Brain microvascular endothelial cell (primary cell): ENCODE results near the gene TRMT112.
A peak's percentile ranks its signal among the peaks of the same experiment; 100 is the strongest.

Source experiments
- DNase-seq: peaks from one replicate; pipeline ENCODE4 v3.0.0-alpha.2; 2020
- H3K27ac ChIP-seq: fragments of 250-450 bp; sonication (Bioruptor Pico); 2 replicates; pipeline ENCODE4 v1.5.1; 2020; ENCODE audit warnings: mild to moderate bottlenecking, moderate library complexity
- H3K27me3 ChIP-seq: fragments of 250-450 bp; sonication (Bioruptor Pico); replicated peaks from 2 replicates; pipeline ENCODE4 v1.5.1; 2020; ENCODE audit warnings: mild to moderate bottlenecking
- H3K36me3 ChIP-seq: fragments of 250-450 bp; sonication (Bioruptor Pico); replicated peaks from 2 replicates; pipeline ENCODE4 v1.5.1; 2020; ENCODE audit warnings: mild to moderate bottlenecking
- H3K4me3 ChIP-seq: 2 replicates; pipeline ENCODE4 v1.5.1; 2011; ENCODE audit warnings: low read depth, mild to moderate bottlenecking, control low read depth, low read length, moderate library complexity
- in situ Hi-C: cut with HindIII; loops from 2 replicates; pipeline ENCODE4 v1.10.0; 2017; ENCODE audit warnings: low sequenced_read_pairs, low pct_ligation_motif_present
- TF ChIP-seq, protein P1 (sequence below): IDR thresholded peaks from 2 replicates; pipeline ENCODE4 v1.5.1; 2011; ENCODE audit warnings: low read depth, mild to moderate bottlenecking, moderate library complexity, low read length, control low read depth, inconsistent platforms; ENCODE audit errors: missing control alignments

TRMT112 gene

DNA sequence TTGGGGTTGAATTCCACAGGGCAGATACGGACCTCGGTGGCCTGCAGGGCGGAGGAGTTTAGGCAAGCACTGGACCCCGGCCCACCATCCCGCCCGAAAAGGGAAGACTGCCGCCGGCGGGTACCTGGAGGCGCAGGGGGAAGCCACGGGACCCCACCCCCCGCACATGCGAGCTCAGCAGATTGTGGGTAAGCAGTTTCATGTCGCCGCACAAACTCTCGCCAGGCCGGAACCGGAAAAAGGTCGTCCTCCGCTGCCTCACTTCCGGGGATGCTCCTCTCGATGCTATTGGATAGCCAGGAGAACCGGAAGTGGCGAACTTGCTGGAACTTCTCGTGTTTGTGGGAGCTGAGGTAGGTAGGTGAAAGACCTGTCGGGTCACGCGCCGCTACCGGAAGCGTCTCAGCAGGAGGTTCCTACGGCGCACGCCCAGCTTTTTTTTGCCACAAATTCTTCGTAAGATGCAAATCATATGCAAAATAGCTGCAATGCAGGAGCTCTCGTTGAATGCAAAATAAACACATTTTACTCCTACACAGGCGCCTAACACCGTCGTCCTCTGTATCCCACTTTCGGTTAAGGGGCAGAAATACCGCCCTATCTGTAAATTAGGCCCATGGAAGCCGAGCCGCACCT lies at the start of gene TRMT112:
TSS of gene TRMT112 (minus strand) at position 235 of the 636 bp plus-strand sequence. CDS start at position 202, 33 bp downstream.
- TF ChIP-seq, protein P1, sequence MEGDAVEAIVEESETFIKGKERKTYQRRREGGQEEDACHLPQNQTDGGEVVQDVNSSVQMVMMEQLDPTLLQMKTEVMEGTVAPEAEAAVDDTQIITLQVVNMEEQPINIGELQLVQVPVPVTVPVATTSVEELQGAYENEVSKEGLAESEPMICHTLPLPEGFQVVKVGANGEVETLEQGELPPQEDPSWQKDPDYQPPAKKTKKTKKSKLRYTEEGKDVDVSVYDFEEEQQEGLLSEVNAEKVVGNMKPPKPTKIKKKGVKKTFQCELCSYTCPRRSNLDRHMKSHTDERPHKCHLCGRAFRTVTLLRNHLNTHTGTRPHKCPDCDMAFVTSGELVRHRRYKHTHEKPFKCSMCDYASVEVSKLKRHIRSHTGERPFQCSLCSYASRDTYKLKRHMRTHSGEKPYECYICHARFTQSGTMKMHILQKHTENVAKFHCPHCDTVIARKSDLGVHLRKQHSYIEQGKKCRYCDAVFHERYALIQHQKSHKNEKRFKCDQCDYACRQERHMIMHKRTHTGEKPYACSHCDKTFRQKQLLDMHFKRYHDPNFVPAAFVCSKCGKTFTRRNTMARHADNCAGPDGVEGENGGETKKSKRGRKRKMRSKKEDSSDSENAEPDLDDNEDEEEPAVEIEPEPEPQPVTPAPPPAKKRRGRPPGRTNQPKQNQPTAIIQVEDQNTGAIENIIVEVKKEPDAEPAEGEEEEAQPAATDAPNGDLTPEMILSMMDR = no peak
- H3K36me3 ChIP-seq = peaks cover 30% of the 10 kb centered on the region
- in situ Hi-C loops = no loop called here

DNA sequence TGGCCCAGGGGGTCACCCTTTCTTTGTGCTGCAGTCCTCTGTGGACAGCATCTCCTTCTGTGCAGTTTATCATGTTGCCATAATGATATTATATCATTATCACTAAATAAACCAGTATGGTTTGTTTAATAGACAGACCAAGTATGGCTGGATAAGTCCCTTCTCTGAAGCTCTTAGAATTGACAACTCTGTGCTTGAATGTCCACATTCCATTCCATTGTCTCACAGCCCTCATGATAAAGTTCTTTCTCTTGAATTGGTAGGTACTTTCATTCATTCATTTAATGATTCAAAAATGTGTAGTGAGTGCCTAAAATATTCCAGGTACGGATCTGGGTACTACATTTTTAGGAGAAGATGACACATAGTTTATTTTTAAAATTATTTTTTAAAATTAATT lies 49.4 kb upstream of the TRMT112 start:
- DNase-seq = no peak
- H3K27ac ChIP-seq = no peak overlapping the region
- in situ Hi-C loops = no loop called here
- TF ChIP-seq, protein P1 = no peak
- H3K4me3 ChIP-seq = no peak overlapping the region
- no peaks in the 10 kb centered on the region for H3K27me3 ChIP-seq
- H3K36me3 ChIP-seq = peaks cover 64% of the 10 kb centered on the region

More for the DNA sequence above, at the start of gene TRMT112:
- Histone ChIP-seq H3K27ac (peak within 1 kb of the TSS; percentile 94), H3K27me3 (no peaks in the 10 kb centered on the region), H3K4me3 (peak within 1 kb of the TSS; percentile 94)
- peak; percentile 95 for DNase-seq

DNA sequence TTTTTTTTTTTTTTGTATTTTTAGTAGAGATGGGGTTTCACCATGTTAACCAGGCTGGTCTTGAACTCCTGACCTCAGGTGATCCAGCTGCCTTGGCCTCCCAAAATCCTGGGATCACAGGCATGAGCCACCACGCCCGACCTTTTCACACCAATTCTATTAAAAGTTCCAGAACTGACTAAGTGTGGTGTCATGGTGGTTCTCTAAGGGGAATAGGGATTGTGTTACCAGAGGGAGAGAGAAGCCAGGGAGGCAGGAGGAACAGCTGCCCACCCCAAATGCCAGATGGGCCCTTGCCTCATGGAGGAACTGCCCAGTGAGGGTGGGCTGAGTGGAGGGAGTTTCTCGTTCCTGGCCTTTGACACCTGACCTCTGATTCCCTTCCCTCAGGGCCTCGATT lies 47.6 kb upstream of the TRMT112 start:
- DNase-seq = no peak
- no peak overlapping the region for H3K4me3 ChIP-seq
- TF ChIP-seq, protein P1 = no peak
- in situ Hi-C loops = no loop called here
- H3K27me3 ChIP-seq = no peaks in the 10 kb centered on the region
- H3K27ac ChIP-seq = no peak overlapping the region
- peaks cover 58% of the 10 kb centered on the region for H3K36me3 ChIP-seq

DNA sequence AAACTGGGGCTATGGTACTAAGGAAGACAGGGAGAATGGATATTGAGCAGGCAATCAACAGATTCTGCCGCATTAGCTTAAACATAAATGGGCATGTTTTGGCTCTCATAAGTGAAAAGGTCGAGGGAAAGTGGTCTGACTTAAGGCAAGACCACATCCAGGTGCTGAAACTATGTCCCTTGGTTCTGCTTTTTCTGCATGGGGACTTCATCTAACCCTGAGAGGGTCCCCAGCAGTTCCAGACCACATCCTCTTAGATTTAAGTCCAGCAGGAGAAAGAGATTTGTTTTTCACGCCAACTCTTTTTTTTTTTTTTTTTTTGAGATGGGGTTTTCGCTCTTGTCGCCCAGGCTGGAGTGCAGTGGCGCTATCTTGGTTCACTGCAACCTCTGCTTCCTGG lies 47.1 kb upstream of the TRMT112 start:
- TF ChIP-seq, protein P1 = no peak
- no peaks in the 10 kb centered on the region for H3K27me3 ChIP-seq
- no peak for DNase-seq
- H3K36me3 ChIP-seq = peaks cover 53% of the 10 kb centered on the region
- H3K4me3 ChIP-seq = no peak overlapping the region
- H3K27ac ChIP-seq = no peak overlapping the region
- in situ Hi-C loops = no loop called here

DNA sequence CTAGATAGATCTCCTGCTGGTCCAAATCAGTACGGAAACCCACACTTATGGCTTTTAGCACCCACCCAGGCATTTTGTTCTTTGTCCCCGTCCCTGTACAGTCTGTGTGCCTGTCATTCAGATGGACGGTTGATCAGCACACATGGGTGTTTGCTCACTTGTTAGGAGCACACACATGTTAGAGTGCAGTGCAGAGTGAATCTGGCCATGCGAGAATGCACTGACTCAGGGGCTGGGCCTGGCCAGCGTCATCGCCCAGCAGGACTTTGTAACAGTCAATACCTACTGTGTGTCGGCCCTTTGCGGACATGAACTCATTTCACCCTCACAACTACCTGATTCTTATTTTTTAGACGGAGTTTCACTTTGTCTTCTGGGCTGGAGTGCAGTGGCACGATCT lies 45.0 kb upstream of the TRMT112 start:
- in situ Hi-C loops = no loop called here
- H3K27me3 ChIP-seq = no peaks in the 10 kb centered on the region
- no peak for DNase-seq
- H3K4me3 ChIP-seq = no peak overlapping the region
- TF ChIP-seq, protein P1 = no peak
- H3K36me3 ChIP-seq = peaks cover 38% of the 10 kb centered on the region
- no peak overlapping the region for H3K27ac ChIP-seq

DNA sequence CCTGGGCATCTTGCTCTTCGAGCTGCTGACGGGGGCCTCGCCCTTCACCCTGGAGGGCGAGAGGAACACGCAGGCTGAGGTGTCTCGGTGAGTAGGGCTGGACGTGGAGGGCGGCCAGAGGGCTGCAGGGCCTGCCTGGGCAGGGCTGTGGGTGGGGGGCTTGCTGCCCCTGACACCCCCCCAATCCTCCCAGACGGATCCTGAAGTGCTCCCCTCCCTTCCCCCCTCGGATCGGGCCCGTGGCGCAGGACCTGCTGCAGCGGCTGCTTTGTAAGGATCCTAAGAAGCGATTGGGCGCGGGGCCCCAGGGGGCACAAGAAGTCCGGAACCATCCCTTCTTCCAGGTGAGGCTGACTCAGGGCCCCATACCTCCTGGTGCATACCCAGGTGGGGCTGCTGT lies 44.3 kb upstream of the TRMT112 start:
- peaks cover 35% of the 10 kb centered on the region for H3K36me3 ChIP-seq
- H3K4me3 ChIP-seq = no peak overlapping the region
- no peaks in the 10 kb centered on the region for H3K27me3 ChIP-seq
- in situ Hi-C loops = no loop called here
- no peak overlapping the region for H3K27ac ChIP-seq
- TF ChIP-seq, protein P1 = no peak
- no peak for DNase-seq
